GM12801 (cell line): Measurements from ENCODE around the gene TLR6.

ENCODE experiments used
- TF ChIP-seq, protein P1 (sequence below): IDR thresholded peaks from one replicate; pipeline ENCODE4 v1.5.1; 2011; ENCODE audit warnings: control low read depth; ENCODE audit not compliant: insufficient read length; ENCODE audit errors: extremely low read depth

TLR6 gene

DNA sequence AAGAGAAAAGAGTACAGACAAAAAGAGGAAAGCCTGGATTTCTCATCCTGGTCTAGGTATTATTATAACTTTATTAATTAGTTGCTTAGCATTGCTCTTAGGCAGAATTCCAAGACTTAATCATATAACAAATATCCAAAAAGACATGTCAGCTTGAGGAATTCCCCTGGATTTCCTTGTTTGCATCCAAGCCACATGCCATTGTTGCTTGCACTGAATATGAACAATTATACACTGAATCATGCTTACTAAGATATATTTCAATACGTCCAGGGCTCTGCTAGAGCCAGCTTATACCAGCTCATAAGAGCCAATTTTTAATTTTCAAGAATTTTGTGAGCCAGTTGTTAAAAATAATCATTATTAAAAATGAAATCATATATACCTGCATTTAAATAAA lies 68.3 kb downstream of the TLR6 start:
- TF ChIP-seq, protein P1, sequence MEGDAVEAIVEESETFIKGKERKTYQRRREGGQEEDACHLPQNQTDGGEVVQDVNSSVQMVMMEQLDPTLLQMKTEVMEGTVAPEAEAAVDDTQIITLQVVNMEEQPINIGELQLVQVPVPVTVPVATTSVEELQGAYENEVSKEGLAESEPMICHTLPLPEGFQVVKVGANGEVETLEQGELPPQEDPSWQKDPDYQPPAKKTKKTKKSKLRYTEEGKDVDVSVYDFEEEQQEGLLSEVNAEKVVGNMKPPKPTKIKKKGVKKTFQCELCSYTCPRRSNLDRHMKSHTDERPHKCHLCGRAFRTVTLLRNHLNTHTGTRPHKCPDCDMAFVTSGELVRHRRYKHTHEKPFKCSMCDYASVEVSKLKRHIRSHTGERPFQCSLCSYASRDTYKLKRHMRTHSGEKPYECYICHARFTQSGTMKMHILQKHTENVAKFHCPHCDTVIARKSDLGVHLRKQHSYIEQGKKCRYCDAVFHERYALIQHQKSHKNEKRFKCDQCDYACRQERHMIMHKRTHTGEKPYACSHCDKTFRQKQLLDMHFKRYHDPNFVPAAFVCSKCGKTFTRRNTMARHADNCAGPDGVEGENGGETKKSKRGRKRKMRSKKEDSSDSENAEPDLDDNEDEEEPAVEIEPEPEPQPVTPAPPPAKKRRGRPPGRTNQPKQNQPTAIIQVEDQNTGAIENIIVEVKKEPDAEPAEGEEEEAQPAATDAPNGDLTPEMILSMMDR = no peak

DNA sequence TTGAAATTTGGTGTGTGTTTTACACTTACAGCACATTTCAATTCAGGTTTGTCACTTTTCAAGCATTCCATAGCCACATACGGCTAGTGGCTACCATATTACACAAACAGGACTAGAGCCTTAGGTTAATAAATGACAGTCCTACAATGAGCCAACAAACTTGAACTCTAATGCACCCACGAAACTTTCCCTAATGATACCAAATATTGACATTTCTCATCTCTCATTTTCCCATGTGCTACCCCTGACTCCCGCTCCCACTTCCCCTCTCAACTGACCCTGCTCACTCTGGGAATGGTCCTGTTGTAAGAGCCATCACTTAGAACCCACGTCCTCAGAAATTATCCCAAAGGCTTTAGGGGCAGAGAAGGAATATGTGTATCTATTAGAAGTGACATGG lies 68.9 kb downstream of the TLR6 start:
- TF ChIP-seq, protein P1 = no peak

DNA sequence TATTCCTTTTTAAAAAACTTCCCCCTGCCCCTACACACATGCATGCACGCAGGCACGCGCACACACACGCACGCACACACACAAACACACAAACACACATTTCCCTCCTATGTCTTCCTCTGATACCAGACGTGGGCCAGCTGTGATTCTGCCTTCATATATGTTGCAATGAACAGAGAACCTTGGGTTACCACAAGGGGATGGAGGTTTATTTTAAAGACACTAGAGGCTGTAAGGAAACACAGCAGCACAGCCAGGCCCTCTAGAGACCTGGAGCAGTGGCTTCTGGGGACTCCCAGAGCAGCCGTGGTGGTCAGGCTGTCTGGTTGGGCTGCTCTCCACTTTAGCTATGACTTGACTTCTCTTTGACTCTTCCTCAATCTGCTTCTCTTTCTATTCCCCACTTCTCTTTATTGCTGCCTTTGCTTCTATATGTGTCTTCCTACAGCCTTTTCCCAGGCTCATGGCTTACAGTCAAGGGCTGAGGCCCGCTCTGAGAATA lies 70.7 kb downstream of the TLR6 start:
- TF ChIP-seq, protein P1 = no peak

DNA sequence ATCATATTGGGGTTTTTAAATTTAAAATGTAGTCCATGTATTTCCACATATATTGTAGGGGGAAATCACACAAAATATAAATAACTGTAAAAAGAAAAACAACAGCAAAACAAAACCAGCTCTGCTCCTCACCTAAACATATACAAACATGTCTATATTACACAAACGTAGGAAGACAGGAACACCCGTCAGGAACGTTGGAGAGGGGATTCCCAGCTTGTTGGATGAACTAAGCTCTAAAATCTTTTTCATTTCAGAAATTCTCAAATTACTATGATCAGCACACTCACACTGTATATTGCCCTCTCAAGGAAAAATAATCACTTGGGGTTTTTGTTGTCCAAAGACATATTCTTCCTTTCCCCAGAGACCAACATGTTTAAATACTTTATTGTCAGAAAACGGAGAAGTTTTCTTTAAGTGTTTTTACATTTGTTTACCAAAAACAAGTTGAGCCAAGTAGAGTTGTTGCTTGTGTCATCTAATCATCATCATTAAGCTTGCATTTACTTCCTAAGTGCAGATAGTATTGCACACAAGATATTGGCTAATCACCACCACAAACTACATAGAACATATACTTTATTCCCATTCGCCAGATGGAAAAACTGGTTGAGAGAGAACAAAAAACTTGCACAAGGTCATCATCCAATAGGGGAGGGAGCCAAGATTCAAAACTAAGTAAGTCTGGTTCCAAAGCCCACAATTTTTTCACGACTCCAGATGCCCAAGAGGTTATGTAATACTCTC lies 71.4 kb downstream of the TLR6 start:
- TF ChIP-seq, protein P1 = no peak

DNA sequence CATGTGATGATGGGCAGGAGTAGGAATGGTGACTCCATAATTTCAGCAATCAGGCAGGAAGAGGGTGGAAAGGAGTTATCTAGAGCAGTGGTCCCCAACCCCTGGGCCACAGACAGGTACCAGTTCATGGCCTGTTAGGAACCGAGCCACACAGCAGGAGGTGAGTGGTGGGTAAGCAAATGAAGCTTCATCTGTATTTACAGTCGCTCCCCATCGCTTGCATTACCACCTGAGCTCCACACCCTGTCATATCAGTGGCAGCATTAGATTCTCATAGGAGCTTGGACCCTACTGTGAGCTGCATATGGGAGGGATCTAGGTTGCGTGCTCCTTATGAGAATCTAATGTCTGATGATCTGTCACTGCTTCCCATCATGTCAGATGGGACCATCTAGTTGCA lies 72.5 kb downstream of the TLR6 start:
- TF ChIP-seq, protein P1 = no peak

DNA sequence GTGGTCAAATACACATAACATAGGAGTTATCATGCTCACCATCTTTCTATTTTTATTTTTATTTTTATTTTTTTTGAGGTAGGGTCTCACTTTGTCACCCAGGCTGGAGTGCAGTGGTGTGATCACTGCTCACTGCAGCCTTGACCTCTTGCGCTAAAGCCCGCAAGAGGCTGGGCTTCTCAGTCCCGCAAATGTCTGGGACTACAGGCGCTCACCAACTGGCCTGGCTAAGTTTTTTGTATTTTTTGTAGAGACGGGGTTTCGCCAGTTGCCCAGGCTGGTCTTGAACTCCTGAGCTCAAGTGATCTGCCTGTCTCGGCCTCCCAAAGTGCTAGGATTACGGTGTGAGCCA lies 73.5 kb downstream of the TLR6 start:
- TF ChIP-seq, protein P1 = no peak

DNA sequence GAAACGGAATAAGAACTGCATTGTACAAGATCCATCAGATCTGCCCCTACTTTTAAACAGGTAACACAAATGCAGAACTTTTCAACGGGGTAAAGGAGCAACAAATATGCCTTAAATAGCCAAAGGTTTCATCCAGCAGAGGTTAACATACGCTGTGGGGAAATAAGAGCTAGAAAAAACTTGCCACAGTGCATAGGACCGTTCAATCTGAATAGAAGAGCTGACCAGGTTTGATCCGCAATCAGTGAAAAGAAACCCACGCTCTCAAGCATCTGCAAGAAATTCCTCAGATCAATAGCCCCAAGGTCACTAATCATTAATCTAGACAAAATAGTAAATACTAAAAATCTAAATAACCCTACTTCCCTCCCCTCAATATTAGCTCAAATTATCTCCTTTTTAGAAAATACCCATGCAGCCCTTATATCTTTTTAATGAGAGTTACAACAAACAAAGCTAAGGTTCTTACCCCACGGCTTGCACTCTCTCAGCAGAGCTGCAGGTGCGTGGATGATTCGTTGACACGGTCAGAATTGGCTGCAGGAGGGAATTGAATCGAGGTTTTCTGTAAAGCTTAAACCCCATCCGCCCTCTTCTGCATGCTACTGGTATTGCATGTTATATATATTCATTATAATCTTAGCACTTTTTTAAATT lies 74.0 kb downstream of the TLR6 start, which contains the start of gene TLR10:
Gene TLR10 (minus strand): TSS at position 539 of the 657 bp plus-strand sequence. CDS start 7,400 bp downstream, outside the sequence.
- TF ChIP-seq, protein P1 = no peak
